MG63 (cell line): Measurements from ENCODE around the gene PALB2. TPM values are rescaled to one million over a fixed set of nuclear protein-coding genes. Genes with fewer than 3 reads are reported as not detected.

ENCODE experiments used
- DNase-seq: peaks from one replicate; pipeline ENCODE4 v3.0.0-alpha.2; 2020
- H3K27me3 ChIP-seq: fragments of 250-450 bp; sonication (Bioruptor Pico); 2 replicates; pipeline ENCODE4 v1.5.1; 2020; ENCODE audit warnings: mild to moderate bottlenecking, moderate library complexity
- H3K36me3 ChIP-seq: fragments of 250-450 bp; sonication (Bioruptor Pico); 2 replicates; pipeline ENCODE4 v1.5.1; 2020; ENCODE audit warnings: mild to moderate bottlenecking, moderate library complexity
- H3K4me3 ChIP-seq: fragments of 250-450 bp; sonication (Bioruptor Pico); 2 replicates; pipeline ENCODE4 v1.5.1; 2020; ENCODE audit warnings: mild to moderate bottlenecking, moderate library complexity
- H3K9me3 ChIP-seq: fragments of 250-450 bp; sonication (Bioruptor Pico); 2 replicates; pipeline ENCODE4 v1.5.1; 2020; ENCODE audit warnings: mild to moderate bottlenecking, moderate library complexity
- total RNA-seq: library from RNA; depleted of rRNA; stranded (reverse); fragments of >200 nt; shearing (Covaris generic); gene quantifications from 2 replicates; pipeline ENCODE4 v1.2.3, GENCODE V29; 2014; ENCODE audit warnings: low replicate concordance; rRNA removed

The PALB2 gene
- total RNA-seq, result 15.1 and 15.4 TPM in 2 replicates

- peak; percentile 97 for DNase-seq
- Histone ChIP-seq H3K36me3 (peaks cover 55% of the 10 kb centered on the region), H3K27me3 (no peaks in the 10 kb centered on the region), H3K9me3 (no peaks in the 10 kb centered on the region), H3K4me3 (peak within 1 kb of the TSS; percentile 78)
Measured at GRCh38 chr16:23640931-23641765, at the start of gene PALB2, which contains the start of gene DCTN5. Gene PALB2, minus strand, starts transcription at chr16:23641310. Its CDS starts 153 bp downstream, at chr16:23641157. Gene DCTN5, plus strand, starts transcription at chr16:23641466. Its CDS starts 77 bp downstream, at chr16:23641543.

- Histone ChIP-seq H3K9me3 (no peaks in the 10 kb centered on the region), H3K4me3 (no peak overlapping the region), H3K27me3 (no peaks in the 10 kb centered on the region), H3K36me3 (peaks cover 75% of the 10 kb centered on the region)
- no peak for DNase-seq
Measured at GRCh38 chr16:23689442-23690187, 48.5 kb upstream of the PALB2 start.

GRCh38 chr16:23687034-23687808 is 46.1 kb upstream of the PALB2 start:
- no peaks in the 10 kb centered on the region for H3K9me3 ChIP-seq
- peaks cover 93% of the 10 kb centered on the region for H3K36me3 ChIP-seq
- no peaks in the 10 kb centered on the region for H3K27me3 ChIP-seq
- no peak for DNase-seq
- H3K4me3 ChIP-seq, result no peak overlapping the region

GRCh38 chr16:23683487-23683886 is 42.4 kb upstream of the PALB2 start:
- DNase-seq, result no peak
- H3K27me3 ChIP-seq, result no peaks in the 10 kb centered on the region
- no peaks in the 10 kb centered on the region for H3K9me3 ChIP-seq
- no peak overlapping the region for H3K4me3 ChIP-seq
- H3K36me3 ChIP-seq, result peaks cover 89% of the 10 kb centered on the region

- Histone ChIP-seq H3K36me3 (peaks cover 76% of the 10 kb centered on the region), H3K4me3 (no peak overlapping the region), H3K9me3 (no peaks in the 10 kb centered on the region), H3K27me3 (no peaks in the 10 kb centered on the region)
- no peak for DNase-seq
Measured at GRCh38 chr16:23682181-23682580, 41.1 kb upstream of the PALB2 start.

GRCh38 chr16:23679986-23680336 is 38.9 kb upstream of the PALB2 start:
- Histone ChIP-seq H3K27me3 (no peaks in the 10 kb centered on the region), H3K4me3 (peak overlapping the region; percentile 64), H3K36me3 (peaks cover 57% of the 10 kb centered on the region), H3K9me3 (no peaks in the 10 kb centered on the region)
- no peak for DNase-seq

GRCh38 chr16:23679274-23679985 is 38.3 kb upstream of the PALB2 start:
- H3K9me3 ChIP-seq, result no peaks in the 10 kb centered on the region
- peak; percentile 79 for DNase-seq
- H3K36me3 ChIP-seq, result peaks cover 54% of the 10 kb centered on the region
- H3K27me3 ChIP-seq, result no peaks in the 10 kb centered on the region
- peak overlapping the region; percentile 64 for H3K4me3 ChIP-seq

- H3K9me3 ChIP-seq, result no peaks in the 10 kb centered on the region
- peaks cover 47% of the 10 kb centered on the region for H3K36me3 ChIP-seq
- H3K4me3 ChIP-seq, result peak within 1 kb of the TSS; percentile 64
- no peaks in the 10 kb centered on the region for H3K27me3 ChIP-seq
- DNase-seq, result peak; percentile 93
Measured at GRCh38 chr16:23678430-23679273, 37.5 kb upstream of the PALB2 start, which contains the start of gene PLK1. Gene PLK1, plus strand, starts transcription at chr16:23678889. Its CDS starts 44 bp downstream, at chr16:23678933.

GRCh38 chr16:23676924-23677480 is 35.9 kb upstream of the PALB2 start:
- no peaks in the 10 kb centered on the region for H3K9me3 ChIP-seq
- DNase-seq, result peak; percentile 24
- H3K27me3 ChIP-seq, result no peaks in the 10 kb centered on the region
- no peak overlapping the region for H3K4me3 ChIP-seq
- peaks cover 42% of the 10 kb centered on the region for H3K36me3 ChIP-seq

GRCh38 chr16:23673971-23674614 is 33.0 kb upstream of the PALB2 start:
- no peak overlapping the region for H3K4me3 ChIP-seq
- no peak for DNase-seq
- peaks cover 35% of the 10 kb centered on the region for H3K36me3 ChIP-seq
- no peaks in the 10 kb centered on the region for H3K9me3 ChIP-seq
- no peaks in the 10 kb centered on the region for H3K27me3 ChIP-seq

- Histone ChIP-seq H3K36me3 (peaks cover 65% of the 10 kb centered on the region), H3K9me3 (no peaks in the 10 kb centered on the region), H3K4me3 (no peak overlapping the region), H3K27me3 (no peaks in the 10 kb centered on the region)
- peak; percentile 51 for DNase-seq
Measured at GRCh38 chr16:23670137-23670776, 29.1 kb upstream of the PALB2 start.

GRCh38 chr16:23668873-23669272 is 27.8 kb upstream of the PALB2 start:
- no peaks in the 10 kb centered on the region for H3K27me3 ChIP-seq

GRCh38 chr16:23668225-23668624 is 27.1 kb upstream of the PALB2 start:
- no peak for DNase-seq

More at GRCh38 chr16:23668873-23669272, 27.8 kb upstream of the PALB2 start:
- no peak for DNase-seq
- H3K4me3 ChIP-seq, result no peak overlapping the region
- H3K9me3 ChIP-seq, result no peaks in the 10 kb centered on the region
- peaks cover 79% of the 10 kb centered on the region for H3K36me3 ChIP-seq

GRCh38 chr16:23667355-23667659 is 26.2 kb upstream of the PALB2 start:
- Histone ChIP-seq H3K36me3 (peaks cover 88% of the 10 kb centered on the region), H3K9me3 (no peaks in the 10 kb centered on the region), H3K27me3 (no peaks in the 10 kb centered on the region), H3K4me3 (no peak overlapping the region)
- no peak for DNase-seq

More at GRCh38 chr16:23668225-23668624, 27.1 kb upstream of the PALB2 start:
- Histone ChIP-seq H3K36me3 (peaks cover 84% of the 10 kb centered on the region), H3K9me3 (no peaks in the 10 kb centered on the region), H3K27me3 (no peaks in the 10 kb centered on the region), H3K4me3 (no peak overlapping the region)
